GM11168 (cell line): ENCODE measurements around the gene AVL9.
"Not testable (repeated sequence)": the region's sequence is repeated elsewhere in the genome, so short reads cannot be mapped to it uniquely, and the experiment has no call there.

Experiments used
- in situ Hi-C: fragments of 300-500 bp; cut with MboI; formaldehyde crosslinking; loops from one replicate; pipeline ENCODE4 v1.12.0; 2022; ENCODE audit warnings: low sequenced_read_pairs; ENCODE audit not compliant: unreplicated experiment

Gene AVL9

DNA sequence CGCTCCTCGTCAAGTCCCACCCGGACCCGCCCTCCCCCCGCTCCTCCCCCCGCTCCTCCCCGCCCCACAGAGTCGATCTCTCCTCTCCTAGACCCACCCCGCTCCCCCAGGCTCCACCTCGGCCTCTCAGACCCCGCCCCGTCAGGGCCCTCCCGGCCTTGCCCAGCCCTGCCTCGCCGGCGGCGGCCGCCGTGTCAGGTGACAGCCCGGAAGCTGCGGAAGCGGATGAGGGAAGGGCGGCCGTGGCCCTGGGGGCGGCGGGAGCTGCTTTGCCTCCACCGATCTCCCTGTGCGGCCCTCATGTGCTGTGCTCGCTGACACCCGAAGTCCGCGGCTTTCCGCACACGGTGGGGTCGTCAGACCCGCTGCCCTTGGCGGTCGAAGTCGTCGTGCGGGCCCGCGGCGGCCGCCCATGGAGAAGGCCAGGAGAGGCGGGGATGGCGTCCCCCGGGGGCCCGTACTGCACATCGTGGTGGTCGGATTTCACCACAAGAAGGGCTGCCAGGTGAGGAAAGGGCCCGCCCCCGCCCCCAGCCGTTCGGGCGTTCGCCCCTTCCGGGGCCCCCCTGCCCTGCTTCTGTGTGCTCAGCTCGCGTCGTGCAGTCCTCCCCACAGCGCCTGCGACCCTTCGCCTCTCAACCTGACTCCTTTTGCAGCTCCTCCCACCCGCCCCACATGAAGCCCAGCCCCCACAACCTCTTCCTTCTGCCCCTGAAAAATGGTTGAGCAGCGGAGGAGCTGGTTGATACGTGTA is at the start of gene AVL9:
Gene AVL9, plus strand, starts transcription at position 192 of the 754 bp plus-strand sequence. Its CDS starts 221 bp downstream, at position 413.
- in situ Hi-C loops = no loop called here

DNA sequence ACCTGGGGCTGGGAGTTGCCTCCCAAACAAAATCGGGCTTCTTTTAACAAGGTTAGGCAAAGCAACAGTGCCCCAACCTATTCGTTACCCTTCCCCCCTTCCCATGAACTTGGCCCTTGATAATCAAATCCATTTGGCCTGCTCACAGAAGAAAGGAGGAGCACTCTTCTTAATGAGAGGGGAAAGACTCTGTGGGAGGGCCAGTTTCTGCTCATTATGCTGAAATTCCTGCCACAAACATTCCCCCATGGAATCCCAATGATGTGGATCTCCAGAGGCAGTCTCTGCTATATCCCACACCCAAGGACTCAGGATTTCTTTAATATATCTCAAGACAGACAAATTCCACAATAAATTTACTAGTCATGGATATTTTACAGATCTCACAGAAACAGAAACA is 48.1 kb upstream of the AVL9 start:
- in situ Hi-C loops = loop anchor here (25.0 kb wide), 1 partner anchor 235 kb away; no protein-coding TSS in a partner anchor

DNA sequence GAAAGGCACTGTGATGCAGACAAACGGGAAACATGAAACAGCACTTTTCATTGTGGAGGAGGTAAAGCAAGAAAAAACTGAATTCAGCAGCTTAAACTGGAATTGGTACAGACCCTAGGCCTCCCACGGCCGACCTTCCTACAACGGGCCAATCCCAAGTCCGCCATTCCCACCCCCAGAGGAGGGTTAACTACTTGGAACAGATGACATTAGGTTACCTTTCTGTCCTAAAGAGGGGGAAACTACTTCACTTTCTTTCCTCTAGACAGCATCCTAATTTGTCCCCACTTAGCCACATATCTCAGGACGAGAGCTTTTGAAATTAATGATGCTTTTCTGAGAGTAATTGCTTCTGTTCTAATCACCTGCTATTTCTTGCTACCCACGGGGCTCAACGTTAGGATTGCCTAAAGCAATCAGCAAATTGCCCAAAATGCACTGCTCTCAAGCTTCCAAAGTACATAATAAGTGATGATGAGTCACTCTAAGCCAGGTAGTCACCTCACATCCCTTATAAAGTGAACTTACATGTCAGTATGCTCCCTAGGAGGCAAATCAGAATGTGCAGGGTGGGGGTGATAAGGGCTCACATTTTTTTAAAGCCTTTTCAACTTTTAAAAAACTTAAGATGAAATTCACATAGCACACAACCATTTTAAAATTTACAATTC is 41.8 kb upstream of the AVL9 start:
- in situ Hi-C loops = no loop called here

DNA sequence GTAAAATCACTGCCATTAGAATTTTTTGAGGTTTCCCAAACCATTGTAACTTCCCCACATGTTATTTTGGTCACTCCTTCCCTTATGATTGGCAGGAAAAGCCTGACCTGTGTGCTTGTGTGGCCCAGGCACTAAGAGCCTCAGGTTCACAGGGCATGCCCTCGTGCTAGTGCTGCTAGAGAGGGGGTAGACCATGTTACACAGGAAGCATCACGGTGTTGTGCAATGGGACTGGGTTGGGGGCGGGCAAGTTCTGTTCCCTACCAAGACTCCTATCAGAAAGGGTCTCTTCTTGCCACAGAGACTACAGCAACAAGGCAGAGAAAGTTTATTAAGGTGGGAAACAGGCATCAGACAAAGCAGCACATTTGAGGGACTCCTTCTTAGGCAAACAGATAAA is 37.3 kb upstream of the AVL9 start:
- in situ Hi-C loops = no loop called here

DNA sequence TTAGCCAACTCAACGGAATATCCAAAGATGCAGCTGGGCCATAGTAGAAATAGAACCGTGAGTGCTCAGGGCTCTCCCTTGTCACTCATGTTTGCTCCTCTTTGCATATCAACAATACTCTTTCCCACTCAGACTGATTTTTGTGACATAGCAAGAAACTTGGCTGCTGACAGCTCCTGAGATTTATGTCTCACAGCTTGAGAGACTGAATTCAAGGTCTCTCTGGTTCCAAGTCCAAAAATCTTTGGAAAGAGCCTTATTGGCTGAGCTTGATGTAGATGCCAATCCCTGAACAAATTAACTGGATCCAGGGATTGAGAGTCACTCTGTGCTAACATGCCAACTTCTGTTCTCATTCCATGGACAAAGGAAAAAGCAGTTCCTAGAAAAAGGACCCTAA is 35.5 kb upstream of the AVL9 start:
- in situ Hi-C loops = no loop called here

DNA sequence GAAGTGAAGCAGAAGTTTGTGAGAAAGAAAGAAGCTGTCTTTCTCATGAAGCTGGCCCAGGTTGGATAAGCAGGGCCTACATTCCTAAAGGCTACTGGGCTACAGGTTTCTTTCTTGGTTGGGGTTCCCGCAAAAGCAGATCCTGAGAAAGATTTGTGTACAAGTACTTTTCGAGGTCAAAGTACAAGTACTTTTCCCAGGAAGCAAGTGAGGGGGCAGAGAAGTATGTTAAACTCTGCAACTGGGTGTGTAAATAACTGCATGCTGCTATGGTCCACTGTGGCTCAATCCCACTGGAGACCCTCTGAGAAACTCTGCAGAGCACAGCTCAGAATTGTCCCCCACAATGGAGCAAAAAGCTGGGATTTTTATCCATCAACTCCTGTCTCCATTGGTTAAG is 33.8 kb upstream of the AVL9 start:
- in situ Hi-C loops = no loop called here

DNA sequence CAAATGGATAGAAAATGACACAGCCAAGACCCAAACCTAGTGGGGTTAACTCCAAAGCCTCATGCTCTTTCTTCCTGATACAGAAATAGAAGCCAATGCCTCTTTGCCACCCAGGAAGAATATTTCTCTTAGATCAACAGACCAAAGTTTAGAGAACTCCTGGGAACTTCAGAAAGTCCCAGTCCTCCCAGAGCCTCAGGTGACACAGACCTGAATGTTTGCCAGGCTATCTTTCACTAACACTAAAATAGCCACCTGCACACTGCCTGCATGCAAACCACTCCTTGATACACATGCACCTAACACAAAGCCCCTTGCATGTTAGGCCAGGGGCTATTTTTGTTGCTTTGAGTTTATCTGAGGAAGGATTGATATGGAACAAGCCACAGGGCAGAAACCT is 32.8 kb upstream of the AVL9 start:
- in situ Hi-C loops = no loop called here

DNA sequence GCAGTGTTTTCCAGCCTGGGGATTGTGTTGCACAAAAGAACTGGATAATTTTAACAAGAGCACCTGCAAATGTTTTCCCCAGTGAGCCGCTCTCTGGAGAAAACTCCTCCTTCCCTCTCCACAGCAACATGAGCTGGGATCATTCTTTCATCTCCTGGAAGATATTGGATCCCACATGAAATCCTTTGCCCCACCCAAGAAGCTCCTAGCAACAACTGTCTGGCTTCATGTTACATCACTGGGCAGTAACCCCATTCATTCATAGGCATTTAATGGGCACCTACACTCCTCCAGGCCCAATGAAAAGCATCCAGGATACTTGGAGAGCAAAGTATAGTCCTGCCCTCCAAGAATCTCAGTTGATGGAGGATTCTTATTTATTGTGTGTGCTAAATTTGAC is 32.3 kb upstream of the AVL9 start:
- in situ Hi-C loops = no loop called here

DNA sequence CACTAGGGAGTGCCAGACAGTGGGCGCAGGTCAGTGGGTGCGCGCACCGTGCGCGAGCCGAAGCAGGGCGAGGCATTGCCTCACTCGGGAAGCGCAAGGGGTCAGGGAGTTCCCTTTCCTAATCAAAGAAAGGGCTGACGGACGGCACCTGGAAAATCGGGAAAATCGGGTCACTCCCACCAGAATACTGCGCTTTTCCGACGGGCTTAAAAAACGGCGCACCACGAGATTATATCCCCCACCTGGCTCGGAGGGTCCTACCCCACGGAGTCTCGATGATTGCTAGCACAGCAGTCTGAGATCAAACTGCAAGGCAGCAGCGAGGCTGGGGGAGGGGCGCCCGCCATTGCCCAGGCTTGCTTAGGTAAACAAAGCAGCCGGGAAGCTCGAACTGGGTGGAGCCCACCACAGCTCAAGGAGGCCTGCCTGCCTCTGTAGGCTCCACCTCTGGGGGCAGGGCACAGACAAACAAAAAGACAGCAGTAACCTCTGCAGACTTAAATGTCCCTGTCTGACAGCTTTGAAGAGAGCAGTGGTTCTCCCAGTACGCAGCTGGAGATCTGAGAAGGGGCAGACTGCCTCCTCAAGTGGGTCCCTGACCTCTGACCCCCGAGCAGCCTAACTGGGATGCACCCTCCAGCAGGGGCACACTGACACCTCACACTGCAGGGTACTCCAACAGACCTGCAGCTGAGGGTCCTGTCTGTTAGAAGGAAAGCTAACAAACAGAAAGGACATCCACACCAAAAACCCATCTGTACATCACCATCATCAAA is 30.5 kb upstream of the AVL9 start:
- in situ Hi-C loops = not testable (repeated sequence)

DNA sequence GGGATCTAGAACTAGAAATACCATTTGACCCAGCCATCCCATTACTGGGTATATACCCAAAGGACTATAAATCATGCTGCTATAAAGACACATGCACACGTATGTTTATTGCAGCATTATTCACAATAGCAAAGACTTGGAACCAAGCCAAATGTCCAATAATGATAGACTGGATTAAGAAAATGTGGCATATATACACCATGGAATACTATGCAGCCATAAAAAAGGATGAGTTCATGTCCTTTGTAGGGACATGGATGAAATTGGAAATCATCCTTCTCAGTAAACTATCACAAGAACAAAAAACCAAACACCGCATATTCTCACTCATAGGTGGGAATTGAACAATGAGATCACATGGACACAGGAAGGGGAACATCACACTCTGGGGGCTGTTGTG is 25.3 kb upstream of the AVL9 start:
- in situ Hi-C loops = not testable (repeated sequence)

DNA sequence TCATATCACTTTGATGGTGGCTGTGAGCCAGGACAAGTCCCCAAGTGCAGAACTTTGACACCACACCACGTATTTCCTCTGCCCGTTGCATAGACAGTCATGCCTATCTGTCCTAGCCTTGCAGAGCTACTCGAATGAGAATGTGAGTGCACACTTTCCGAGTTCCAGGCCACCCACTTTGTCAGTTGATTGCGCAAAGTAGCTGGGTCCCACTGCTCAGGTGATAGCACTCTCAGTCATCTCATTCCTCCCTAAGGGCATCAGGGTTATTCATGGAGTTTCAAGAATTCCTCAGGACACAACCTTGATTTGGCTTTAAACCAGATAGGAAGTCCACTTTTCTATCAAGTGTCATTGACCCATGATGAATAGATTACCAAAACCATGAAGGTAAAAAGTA is 24.4 kb upstream of the AVL9 start:
- in situ Hi-C loops = no loop called here

DNA sequence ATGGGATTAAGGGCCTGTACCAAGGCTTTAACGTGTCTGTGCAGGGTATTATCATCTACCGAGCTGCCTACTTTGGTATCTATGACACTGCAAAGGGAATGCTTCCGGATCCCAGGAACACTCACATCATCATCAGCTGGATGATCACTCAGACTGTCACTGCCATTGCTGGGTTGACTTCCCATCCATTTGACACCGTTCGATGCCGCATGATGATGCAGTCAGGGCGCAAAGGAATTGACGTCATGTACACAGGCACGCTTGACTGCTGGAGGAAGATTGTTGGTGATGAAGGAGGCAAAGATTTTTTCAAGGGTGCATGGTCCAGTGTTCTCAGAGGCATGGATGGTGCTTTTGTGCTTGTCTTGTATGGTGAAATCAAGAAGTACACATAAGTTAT is 23.3 kb upstream of the AVL9 start:
- in situ Hi-C loops = no loop called here

DNA sequence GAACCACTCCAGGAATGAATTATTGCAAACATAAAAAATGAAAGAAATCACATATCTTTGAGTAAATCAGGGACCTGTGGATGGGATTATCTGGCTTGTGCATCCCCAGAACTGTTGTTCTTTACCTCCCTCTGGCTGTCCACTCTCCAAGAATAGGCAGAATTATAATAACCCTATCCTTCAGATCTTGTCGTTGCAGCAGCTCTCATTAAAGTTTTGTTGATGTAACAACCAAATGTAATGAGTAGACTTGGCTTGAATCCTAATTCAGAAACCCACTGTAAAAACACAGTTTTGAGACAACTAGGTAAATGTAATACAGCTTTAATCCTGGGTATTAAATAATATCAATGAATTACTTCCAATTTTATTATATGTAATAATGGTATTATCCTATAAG is 21.3 kb upstream of the AVL9 start:
- in situ Hi-C loops = no loop called here

DNA sequence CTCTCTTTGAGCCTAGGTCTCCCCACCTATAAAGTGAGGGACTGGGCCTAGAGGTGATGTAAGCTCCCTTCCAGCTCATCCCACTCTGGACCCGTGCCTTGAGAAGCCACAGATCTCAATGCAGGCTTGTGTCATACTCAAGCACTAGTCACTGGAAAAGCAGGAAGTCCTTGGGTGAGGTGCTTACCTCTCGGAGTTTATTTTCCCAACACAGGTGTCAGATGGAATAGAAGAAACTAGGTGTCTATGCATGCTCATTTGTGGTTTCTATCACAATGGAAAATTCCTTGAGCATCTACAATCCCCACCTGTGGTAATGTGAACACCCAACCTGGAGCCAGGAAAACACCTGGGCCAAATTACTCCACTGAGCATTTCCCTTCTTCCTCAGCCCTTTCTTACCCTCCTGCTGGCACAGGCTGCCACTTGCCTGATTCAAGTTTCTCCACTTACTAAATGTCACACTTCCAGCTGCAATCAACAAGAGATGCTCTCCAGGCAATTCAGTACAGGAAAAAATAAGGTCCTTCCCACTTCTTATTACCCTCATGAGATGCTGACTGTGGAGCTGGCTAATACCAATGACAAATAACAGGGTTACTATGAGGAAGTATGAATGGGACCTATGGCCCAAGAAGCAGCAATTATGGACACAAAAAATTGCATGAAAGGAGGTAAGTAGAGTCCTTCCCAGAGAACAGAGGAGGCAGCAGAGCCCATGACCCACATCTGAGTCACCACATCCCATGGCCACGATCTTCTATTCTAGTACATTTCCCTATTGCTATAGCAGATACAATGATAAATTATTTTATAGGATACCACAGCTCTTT is 18.3 kb upstream of the AVL9 start:
- in situ Hi-C loops = no loop called here

DNA sequence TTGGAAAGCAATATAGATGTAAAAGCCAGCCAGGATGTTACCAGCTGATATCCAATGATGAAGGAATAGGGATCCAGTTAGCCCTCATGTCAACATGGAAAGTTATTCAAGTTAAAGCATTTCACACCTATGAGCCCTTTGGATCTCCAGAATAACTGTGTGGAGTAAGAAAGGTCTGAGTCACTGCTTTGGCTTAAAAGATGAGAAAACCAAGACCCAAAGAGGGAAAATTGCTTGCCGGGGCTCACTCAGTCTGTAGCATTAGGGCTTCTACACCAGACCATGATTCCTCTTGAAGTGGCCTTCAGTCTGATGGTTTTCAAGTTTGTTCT is 17.7 kb upstream of the AVL9 start:
- in situ Hi-C loops = no loop called here

DNA sequence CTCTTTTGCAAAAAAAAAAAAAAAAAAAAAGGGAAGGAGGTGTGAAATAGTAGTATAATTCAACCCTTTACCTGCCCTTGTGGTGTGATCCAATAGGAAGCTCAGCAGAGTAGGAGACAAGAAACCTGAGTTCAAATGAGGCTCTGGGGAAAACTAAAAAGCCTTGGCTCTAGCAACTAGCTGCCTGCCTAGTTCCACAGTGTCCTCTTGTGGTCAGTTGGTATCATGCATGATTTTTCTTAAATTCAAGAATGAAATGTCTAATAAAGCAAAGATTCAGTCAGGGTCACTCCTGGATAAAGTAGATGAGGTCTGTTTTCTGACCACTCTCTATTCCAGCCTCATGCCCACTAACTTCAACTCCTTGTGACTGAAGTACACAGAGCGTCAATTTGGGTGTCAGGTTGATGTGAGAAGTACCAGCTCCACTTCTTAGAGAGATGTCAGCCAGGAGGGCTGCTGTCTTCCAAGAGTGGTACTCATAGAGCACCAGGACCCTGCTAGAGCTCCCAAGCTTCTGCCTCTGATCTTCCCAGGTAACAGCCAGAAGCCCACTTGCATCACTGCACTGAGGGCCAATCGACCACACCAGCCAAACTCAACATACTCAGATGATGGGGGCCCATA is 15.6 kb upstream of the AVL9 start:
- in situ Hi-C loops = no loop called here

DNA sequence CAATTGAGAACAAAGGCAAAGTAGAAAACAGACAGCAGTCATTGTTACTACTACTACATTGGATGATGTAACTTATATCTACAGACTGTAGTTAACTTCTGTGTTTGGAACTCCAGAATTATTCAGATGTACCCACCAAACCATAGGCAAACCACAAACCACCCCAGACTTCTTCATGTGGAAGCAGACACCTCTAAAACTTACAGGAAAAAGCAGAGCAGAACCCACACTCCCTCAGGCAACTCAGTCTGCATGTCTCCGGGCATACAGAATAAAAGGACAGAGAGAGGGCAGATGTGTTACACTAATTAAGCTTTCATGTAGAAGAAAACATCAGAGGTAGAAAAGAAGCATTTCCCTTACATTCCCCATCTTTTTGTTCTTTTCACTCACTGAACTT is 14.1 kb upstream of the AVL9 start:
- in situ Hi-C loops = no loop called here

DNA sequence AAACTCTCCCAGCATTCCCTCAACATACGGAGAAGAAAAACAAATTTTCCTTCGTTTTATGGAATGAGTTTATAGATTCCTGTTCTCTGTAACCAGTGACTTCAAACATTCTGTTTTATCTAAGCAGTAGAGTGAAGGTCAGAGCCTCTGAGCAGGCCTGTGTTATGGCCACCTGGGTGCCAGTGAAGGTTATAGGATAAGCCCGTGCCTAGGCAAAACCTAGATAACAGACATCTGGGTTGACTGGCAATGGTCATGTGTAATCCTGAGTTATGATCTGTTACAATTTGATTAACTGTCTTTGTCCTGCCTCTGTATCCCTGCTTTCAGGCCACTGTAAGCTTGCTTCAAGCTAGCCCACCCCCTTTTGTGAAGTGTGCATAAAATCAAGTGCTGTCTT is 13.4 kb upstream of the AVL9 start:
- in situ Hi-C loops = no loop called here

DNA sequence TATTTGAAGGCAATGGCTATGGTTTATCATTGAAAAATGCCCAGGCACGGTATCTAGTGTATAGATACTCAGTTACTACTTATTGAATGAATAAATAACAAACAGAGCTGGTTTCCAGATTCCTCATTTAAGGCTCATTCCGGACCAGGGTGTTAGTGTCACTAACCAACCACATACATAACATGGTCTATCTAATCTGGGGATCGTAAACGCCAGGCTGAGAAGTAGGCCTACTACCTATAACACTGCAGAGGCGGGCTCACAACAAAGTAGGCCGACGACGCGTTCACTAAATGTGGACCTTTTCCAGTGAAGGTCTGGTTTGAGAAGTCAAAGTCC is 5.5 kb upstream of the AVL9 start:
- in situ Hi-C loops = no loop called here

DNA sequence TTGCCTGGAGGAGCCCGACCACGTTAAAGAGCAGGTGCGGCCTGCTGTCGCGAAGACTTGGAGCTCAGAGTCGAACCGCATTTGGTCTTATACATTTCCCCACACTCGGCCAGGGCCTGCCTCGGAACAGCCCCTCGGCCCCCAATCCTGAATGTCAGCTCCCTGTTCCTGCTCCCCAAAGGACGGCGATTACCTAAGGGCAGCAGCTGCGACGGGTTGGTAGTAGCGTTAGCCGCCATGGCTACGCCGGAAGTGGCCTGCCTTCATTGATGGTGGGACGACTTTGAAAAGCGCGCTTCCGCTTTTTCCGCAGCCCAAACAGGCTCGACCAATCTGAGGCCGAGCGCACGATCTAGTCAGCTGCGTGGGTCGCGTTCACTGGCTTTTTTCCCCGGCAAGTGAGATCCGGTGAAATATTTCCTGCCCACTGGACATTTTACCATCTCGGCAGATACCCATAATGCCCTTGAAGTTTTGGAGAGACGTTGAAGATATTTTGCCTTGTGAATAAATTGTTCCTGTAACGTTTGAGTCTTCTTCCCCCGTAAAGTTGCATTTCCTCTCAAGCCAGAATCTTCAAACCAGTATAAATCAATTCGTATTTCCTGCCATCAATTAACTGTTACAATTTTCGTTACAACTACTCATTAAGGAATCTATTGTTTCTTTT is 5.0 kb upstream of the AVL9 start, which contains the start of gene LSM5:
Gene LSM5, minus strand, starts transcription at position 254 of the 670 bp plus-strand sequence. Its CDS starts 15 bp downstream, at position 239.
- in situ Hi-C loops = no loop called here
